ENCODE measurements around the gene EXOSC2.
"Not testable (repeated sequence)": the region's sequence is repeated elsewhere in the genome, so short reads cannot be mapped to it uniquely, and the experiment has no call there.

The EXOSC2 gene

GRCh38 chr9:130668196-130668595, 25.4 kb upstream of the EXOSC2 start:
- no peak for DNase-seq

GRCh38 chr9:130668659-130669058, 24.9 kb upstream of the EXOSC2 start:
- peak; percentile 58 for DNase-seq

GRCh38 chr9:130669965-130670364, 23.6 kb upstream of the EXOSC2 start:
- DNase-seq = no peak

- DNase-seq = no peak
Measured at GRCh38 chr9:130670644-130671043, 22.9 kb upstream of the EXOSC2 start.

- peak; percentile 65 for DNase-seq
Measured at GRCh38 chr9:130672466-130672865, 21.1 kb upstream of the EXOSC2 start.

GRCh38 chr9:130672933-130673615, 20.5 kb upstream of the EXOSC2 start:
- DNase-seq = no peak

- DNase-seq = peak; percentile 84
Measured at GRCh38 chr9:130675396-130675795, 18.2 kb upstream of the EXOSC2 start.

GRCh38 chr9:130677252-130677651, 16.3 kb upstream of the EXOSC2 start:
- DNase-seq = no peak

GRCh38 chr9:130680836-130681768, 12.5 kb upstream of the EXOSC2 start:
- DNase-seq = peak; percentile 39

- no peak for DNase-seq
Measured at GRCh38 chr9:130681769-130682420, 11.7 kb upstream of the EXOSC2 start.

GRCh38 chr9:130682421-130683121, 11.0 kb upstream of the EXOSC2 start:
- peak; percentile 82 for DNase-seq

- DNase-seq = no peak
Measured at GRCh38 chr9:130685104-130685503, 8.5 kb upstream of the EXOSC2 start.

- not testable (repeated sequence) for DNase-seq
Measured at GRCh38 chr9:130685945-130686344, 7.6 kb upstream of the EXOSC2 start.

GRCh38 chr9:130687615-130688014, 6.0 kb upstream of the EXOSC2 start:
- no peak for DNase-seq

GRCh38 chr9:130688072-130688471, 5.5 kb upstream of the EXOSC2 start:
- DNase-seq = no peak

GRCh38 chr9:130689572-130689936, 4.0 kb upstream of the EXOSC2 start:
- DNase-seq = no peak

- DNase-seq = no peak
Measured at GRCh38 chr9:130689937-130690700, 3.5 kb upstream of the EXOSC2 start.

GRCh38 chr9:130692321-130692720, 1.3 kb upstream of the EXOSC2 start:
- DNase-seq = no peak

- DNase-seq = no peak
Measured at GRCh38 chr9:130693101-130693425, 517 bp upstream of the EXOSC2 start.

GRCh38 chr9:130694205-130694604, 625 bp downstream of the EXOSC2 start:
- no peak for DNase-seq

GRCh38 chr9:130696139-130696650, 2.6 kb downstream of the EXOSC2 start:
- DNase-seq = no peak

GRCh38 chr9:130696996-130697395, 3.4 kb downstream of the EXOSC2 start:
- no peak for DNase-seq

Measured in NCI-H2171 (cell line).